ENCODE data around the gene PCDHA1. TPM values are rescaled to one million over a fixed set of nuclear protein-coding genes. Genes with fewer than 3 reads are reported as not detected.
A peak's percentile ranks its signal among the peaks of the same experiment; 100 is the strongest.

Gene PCDHA1
- total RNA-seq, 1 donor from 2014 or later: not detected

DNA sequence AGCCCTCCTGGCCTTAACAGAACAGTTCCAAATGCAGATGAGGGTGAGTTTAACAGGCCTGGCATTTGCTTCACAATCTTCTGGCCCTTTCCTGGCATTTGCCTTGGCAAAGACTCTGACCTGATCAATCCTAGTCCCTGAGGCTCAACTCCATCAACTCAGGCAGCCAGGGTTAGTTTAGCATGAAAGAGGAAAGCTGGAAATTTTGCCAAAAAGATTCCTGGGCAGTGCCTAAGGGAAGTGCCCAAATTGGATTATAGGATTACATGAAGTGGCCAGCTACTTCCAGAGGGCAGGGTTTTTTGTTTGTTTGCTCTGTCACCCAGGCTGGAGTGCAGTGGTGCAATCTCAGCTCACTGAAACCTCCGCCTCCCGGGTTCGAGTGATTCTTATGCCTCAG lies 217.1 kb downstream of the PCDHA1 start:
- H3K4me3 Mint-ChIP-seq: no peak overlapping the region
- H3K36me3 Mint-ChIP-seq (ENCODE audit: low read depth): no peaks in the 10 kb centered on the region
- no peaks in the 10 kb centered on the region for H3K9me3 Mint-ChIP-seq
- H3K27me3 Mint-ChIP-seq (ENCODE audit: insufficient read depth): peaks cover 11% of the 10 kb centered on the region
- no peaks in the 10 kb centered on the region for H3K4me1 Mint-ChIP-seq (ENCODE audit: low read depth)
- H3K27ac Mint-ChIP-seq: no peak overlapping the region
- intact Hi-C loops (cut with micrococcal nuclease): no loop called here
- no peak for DNase-seq (ENCODE audit: low spot score)

DNA sequence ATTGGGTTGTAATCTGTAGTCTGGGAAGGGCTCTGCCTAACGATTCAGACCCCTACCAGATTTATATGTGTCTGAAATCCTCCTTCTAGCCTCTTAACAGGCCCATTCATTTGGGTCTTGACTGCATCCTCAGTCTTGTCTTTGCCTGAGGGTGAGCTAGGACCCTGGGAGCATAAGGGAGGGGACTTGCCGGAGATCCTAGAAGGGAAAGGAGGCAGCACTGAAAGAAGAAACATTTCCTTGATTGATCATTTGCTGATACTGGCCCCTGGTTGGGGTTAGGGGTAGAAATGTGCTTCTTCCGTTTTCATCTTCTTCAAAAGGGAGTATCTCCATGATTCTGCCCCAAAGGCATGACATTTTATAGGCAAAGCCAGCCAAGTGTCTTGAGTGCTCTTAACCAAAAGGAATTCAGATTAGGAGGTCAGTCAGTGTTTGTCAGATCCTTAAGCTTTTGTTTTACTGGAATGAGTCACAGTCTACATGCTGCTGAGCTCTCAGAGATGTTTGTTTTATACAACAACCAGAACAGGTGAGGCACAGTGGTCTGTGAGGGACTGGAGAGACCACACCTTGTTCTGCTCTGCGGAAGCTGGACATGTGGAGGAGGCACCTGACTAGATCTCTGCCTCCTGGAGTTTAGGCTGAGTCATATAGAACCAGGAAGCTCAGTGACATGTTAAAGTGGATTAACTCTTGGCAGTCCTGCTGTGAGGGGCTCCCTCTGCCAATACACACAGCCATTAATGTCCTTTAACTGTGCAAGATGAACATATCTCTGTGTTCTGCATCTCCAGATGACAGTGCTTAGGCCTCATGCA lies 218.1 kb downstream of the PCDHA1 start:
- intact Hi-C loops (cut with micrococcal nuclease): no loop called here
- no peaks in the 10 kb centered on the region for H3K9me3 Mint-ChIP-seq
- no peak overlapping the region for H3K27ac Mint-ChIP-seq
- peaks cover 11% of the 10 kb centered on the region for H3K27me3 Mint-ChIP-seq (ENCODE audit: insufficient read depth)
- no peaks in the 10 kb centered on the region for H3K36me3 Mint-ChIP-seq (ENCODE audit: low read depth)
- no peak for DNase-seq (ENCODE audit: low spot score)
- H3K4me1 Mint-ChIP-seq (ENCODE audit: low read depth): no peaks in the 10 kb centered on the region
- H3K4me3 Mint-ChIP-seq: no peak overlapping the region

- Mint-ChIP-seq H3K36me3 (ENCODE audit: low read depth) (no peaks in the 10 kb centered on the region), H3K27me3 (ENCODE audit: insufficient read depth) (peaks cover 4% of the 10 kb centered on the region), H3K4me3 (no peak overlapping the region), H3K9me3 (no peaks in the 10 kb centered on the region), H3K27ac (no peak overlapping the region), H3K4me1 (ENCODE audit: low read depth) (no peaks in the 10 kb centered on the region)
- intact Hi-C loops (cut with micrococcal nuclease): no loop called here
- DNase-seq (ENCODE audit: low spot score): no peak
These were observed 221.9 kb downstream of the PCDHA1 start for GRCh38 chr5:141007791-141008190.

DNA sequence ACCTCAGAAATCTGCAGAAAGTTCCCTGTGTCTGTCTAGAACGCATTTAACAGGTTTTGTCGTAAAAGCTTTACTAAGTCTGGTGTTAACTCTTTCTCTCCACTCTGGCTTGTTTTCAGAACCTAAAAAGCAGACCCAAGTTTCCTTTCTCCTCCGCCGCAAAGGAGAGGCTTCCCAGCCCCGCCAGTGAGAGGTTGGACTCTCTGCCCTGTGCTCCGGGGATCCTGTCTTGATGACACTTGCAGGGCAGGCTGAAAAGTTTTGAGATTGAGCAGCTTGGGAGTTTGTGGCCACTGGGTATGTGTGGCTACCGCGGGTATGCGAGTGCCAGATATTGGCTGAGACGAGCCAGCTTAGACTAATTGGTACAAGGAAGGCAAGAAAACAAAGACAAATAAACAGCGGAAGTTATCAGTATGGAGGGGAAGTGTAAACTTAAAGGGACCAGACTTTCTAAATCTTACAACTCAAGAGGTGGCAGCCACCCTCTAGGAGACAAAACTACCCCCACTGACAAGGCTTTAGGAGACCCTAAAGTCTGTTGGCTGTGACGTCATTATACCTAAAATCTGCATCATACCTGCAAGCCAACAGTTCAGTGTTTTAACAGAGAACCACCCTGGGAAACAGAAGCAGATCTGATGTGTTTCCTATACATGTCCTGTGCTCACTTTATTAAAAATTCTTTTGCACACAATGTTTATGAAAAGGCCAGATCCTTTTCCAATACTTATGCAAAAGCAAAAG lies 224.3 kb downstream of the PCDHA1 start:
- no peaks in the 10 kb centered on the region for H3K4me1 Mint-ChIP-seq (ENCODE audit: low read depth)
- no peak overlapping the region for H3K27ac Mint-ChIP-seq
- no peaks in the 10 kb centered on the region for H3K9me3 Mint-ChIP-seq
- intact Hi-C loops (cut with micrococcal nuclease): no loop called here
- H3K4me3 Mint-ChIP-seq: no peak overlapping the region
- DNase-seq (ENCODE audit: low spot score): no peak
- peaks cover 4% of the 10 kb centered on the region for H3K27me3 Mint-ChIP-seq (ENCODE audit: insufficient read depth)
- H3K36me3 Mint-ChIP-seq (ENCODE audit: low read depth): no peaks in the 10 kb centered on the region

DNA sequence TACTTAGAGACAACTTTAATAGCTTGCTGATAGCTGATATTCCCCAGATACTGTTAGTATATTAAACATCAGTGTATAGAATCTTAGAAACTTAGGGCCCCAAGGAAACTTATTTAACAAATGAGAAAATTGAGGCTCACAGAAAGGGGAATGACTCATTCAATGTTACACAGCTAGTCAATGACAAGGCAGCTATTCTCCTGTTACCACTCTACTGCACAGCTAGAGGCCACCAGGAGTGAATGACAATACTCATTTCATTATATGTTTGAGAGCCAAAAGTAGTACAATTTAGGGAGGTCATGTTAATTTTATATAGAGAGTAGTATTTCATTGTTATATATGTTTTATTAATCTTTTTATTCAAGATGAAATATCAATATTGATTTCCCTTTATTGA lies 232.0 kb downstream of the PCDHA1 start:
- no peaks in the 10 kb centered on the region for H3K27me3 Mint-ChIP-seq (ENCODE audit: insufficient read depth)
- H3K36me3 Mint-ChIP-seq (ENCODE audit: low read depth): no peaks in the 10 kb centered on the region
- H3K27ac Mint-ChIP-seq: no peak overlapping the region
- H3K4me3 Mint-ChIP-seq: no peak overlapping the region
- H3K4me1 Mint-ChIP-seq (ENCODE audit: low read depth): no peaks in the 10 kb centered on the region
- intact Hi-C loops (cut with micrococcal nuclease): no loop called here
- no peak for DNase-seq (ENCODE audit: low spot score)
- H3K9me3 Mint-ChIP-seq: no peaks in the 10 kb centered on the region

DNA sequence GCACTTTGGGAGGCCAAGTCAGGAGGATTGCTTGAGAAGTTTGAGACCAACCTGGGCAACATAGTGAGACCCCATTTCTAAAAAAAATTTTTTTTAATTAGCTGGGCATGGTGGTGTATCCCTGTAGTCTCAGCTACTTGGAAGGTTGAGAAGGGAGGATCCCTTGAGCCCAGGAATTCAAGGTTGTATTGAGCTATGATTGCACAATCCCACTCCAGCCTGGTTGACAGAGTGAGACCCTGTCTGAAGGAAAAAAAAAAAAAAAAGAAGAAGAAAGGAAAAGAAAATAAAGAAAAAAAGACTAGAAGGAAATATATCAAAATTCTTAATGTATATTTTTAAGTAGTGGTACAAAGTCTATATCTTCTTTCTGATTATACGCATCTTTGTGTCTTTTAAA lies 236.4 kb downstream of the PCDHA1 start:
- no peak overlapping the region for H3K4me3 Mint-ChIP-seq
- no peak overlapping the region for H3K27ac Mint-ChIP-seq
- H3K36me3 Mint-ChIP-seq (ENCODE audit: low read depth): no peaks in the 10 kb centered on the region
- intact Hi-C loops (cut with micrococcal nuclease): no loop called here
- no peaks in the 10 kb centered on the region for H3K27me3 Mint-ChIP-seq (ENCODE audit: insufficient read depth)
- no peaks in the 10 kb centered on the region for H3K4me1 Mint-ChIP-seq (ENCODE audit: low read depth)
- no peak for DNase-seq (ENCODE audit: low spot score)
- H3K9me3 Mint-ChIP-seq: peaks cover 6% of the 10 kb centered on the region

DNA sequence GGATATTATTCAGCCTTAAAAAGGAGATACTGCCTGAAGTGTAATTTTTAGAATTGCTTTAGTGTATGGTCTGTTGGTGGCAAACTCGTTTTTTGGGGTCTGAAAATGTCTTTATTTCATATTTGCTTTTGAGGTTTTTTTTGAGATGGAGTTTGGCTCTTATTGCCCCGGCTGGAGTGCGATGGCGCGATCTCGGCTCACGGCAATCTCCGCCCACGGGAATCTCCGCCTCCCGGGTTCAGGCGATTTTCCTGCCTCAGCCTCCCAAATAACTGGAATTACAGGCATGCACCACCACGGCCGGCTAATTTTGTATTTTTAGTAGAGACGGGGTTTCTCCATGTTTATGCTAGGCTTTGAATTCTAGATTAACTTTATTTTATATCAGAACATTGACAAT lies 245.1 kb downstream of the PCDHA1 start:
- Mint-ChIP-seq H3K27ac (no peak overlapping the region), H3K9me3 (peaks cover 3% of the 10 kb centered on the region), H3K36me3 (ENCODE audit: low read depth) (no peaks in the 10 kb centered on the region), H3K27me3 (ENCODE audit: insufficient read depth) (no peaks in the 10 kb centered on the region), H3K4me3 (no peak overlapping the region), H3K4me1 (ENCODE audit: low read depth) (no peaks in the 10 kb centered on the region)
- DNase-seq (ENCODE audit: low spot score): no peak
- intact Hi-C loops (cut with micrococcal nuclease): no loop called here

DNA sequence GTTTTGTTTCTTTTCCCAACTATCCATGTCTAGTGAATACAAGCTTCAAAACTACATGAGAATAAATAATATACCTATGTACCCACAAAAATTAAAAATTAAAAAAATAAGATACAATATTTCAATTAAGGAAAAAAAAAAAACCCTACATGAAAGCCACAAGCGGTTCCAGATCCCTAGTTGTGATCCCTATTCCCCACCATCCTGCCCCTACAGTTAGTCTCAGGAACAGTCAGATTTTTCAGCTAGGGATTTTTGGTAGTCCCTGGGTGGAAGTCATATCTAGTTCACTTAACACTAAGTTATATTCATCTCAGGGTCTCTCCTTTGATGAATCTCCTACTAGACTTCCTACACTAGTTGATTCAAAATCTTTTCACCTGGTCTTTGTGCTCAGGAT lies 246.7 kb downstream of the PCDHA1 start:
- Mint-ChIP-seq H3K27me3 (ENCODE audit: insufficient read depth) (no peaks in the 10 kb centered on the region), H3K4me3 (no peak overlapping the region), H3K36me3 (ENCODE audit: low read depth) (no peaks in the 10 kb centered on the region), H3K27ac (no peak overlapping the region), H3K9me3 (peaks cover 3% of the 10 kb centered on the region), H3K4me1 (ENCODE audit: low read depth) (no peaks in the 10 kb centered on the region)
- intact Hi-C loops (cut with micrococcal nuclease): no loop called here
- no peak for DNase-seq (ENCODE audit: low spot score)

DNA sequence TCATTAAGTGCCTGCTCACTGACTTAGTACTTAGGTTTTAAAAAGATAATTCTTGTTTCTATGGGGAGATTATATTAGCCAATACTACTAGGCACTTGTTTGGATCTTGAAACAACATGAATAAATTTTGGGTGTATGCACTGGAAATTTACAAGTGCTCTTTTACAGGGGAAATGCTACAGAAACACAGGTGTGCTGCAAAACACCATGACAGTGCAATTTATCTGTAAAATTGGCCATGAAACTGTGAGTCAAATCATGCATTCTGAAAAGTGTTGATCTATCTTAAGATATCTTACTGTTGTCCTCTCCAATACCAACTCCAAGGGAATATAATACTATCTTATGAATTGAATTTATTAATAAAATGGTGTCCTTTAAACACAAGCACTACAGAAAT lies 253.1 kb downstream of the PCDHA1 start:
- Mint-ChIP-seq H3K4me1 (ENCODE audit: low read depth) (no peaks in the 10 kb centered on the region), H3K4me3 (no peak overlapping the region), H3K27ac (no peak overlapping the region), H3K36me3 (ENCODE audit: low read depth) (no peaks in the 10 kb centered on the region), H3K27me3 (ENCODE audit: insufficient read depth) (no peaks in the 10 kb centered on the region), H3K9me3 (peaks cover 3% of the 10 kb centered on the region)
- DNase-seq (ENCODE audit: low spot score): no peak
- intact Hi-C loops (cut with micrococcal nuclease): no loop called here

DNA sequence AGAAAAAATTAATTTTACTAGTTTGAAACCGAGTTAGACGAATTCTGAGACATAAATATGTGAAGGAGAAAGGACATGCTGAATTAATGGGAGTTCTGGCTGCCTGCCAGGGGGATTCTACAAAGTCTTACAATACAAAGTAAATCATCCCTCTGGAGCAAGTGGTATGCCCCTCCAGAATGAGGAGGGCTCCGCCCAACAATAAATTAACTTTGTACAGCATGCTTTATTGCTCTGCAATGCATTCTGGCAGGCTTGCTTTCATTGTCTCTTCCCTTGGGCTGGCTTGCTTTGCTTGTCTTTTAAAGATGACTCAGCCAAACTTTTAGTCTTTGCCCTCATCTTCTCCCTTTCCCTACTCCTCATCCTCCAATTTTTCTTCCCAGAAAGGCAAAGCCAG lies 253.6 kb downstream of the PCDHA1 start:
- Mint-ChIP-seq H3K27me3 (ENCODE audit: insufficient read depth) (no peaks in the 10 kb centered on the region), H3K36me3 (ENCODE audit: low read depth) (no peaks in the 10 kb centered on the region), H3K27ac (no peak overlapping the region), H3K9me3 (peaks cover 3% of the 10 kb centered on the region), H3K4me1 (ENCODE audit: low read depth) (no peaks in the 10 kb centered on the region), H3K4me3 (no peak overlapping the region)
- intact Hi-C loops (cut with micrococcal nuclease): no loop called here
- DNase-seq (ENCODE audit: low spot score): no peak

GRCh38 chr5:141040093-141040770 lies 254.3 kb downstream of the PCDHA1 start:
- intact Hi-C loops (cut with micrococcal nuclease): no loop called here
- H3K4me3 Mint-ChIP-seq: no peak overlapping the region
- DNase-seq (ENCODE audit: low spot score): no peak
- H3K9me3 Mint-ChIP-seq: no peaks in the 10 kb centered on the region
- H3K36me3 Mint-ChIP-seq (ENCODE audit: low read depth): no peaks in the 10 kb centered on the region
- H3K4me1 Mint-ChIP-seq (ENCODE audit: low read depth): no peaks in the 10 kb centered on the region
- no peak overlapping the region for H3K27ac Mint-ChIP-seq
- H3K27me3 Mint-ChIP-seq (ENCODE audit: insufficient read depth): no peaks in the 10 kb centered on the region

GRCh38 chr5:141040771-141041426 lies 255.0 kb downstream of the PCDHA1 start:
- Mint-ChIP-seq H3K4me3 (no peak overlapping the region), H3K27me3 (ENCODE audit: insufficient read depth) (no peaks in the 10 kb centered on the region), H3K4me1 (ENCODE audit: low read depth) (no peaks in the 10 kb centered on the region), H3K27ac (no peak overlapping the region), H3K9me3 (no peaks in the 10 kb centered on the region), H3K36me3 (ENCODE audit: low read depth) (no peaks in the 10 kb centered on the region)
- peak; percentile 42 for DNase-seq (ENCODE audit: low spot score)
- intact Hi-C loops (cut with micrococcal nuclease): no loop called here

DNA sequence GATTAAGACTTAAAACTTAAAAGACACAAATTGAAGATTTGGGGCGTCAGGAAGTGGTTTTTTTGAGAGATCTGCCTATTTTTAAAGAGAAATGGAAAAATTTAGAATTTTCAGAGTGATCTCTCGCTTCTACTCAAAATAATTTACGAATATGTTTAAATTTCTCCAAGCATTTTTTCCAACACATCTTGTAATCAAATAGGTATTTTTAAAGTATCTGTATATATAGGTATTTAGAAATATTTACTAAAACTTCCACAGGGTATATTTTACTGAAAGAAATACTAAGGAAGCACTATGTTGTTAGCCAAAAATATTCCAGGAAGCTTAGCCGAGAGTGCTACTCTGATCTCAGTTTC lies 255.5 kb downstream of the PCDHA1 start:
- intact Hi-C loops (cut with micrococcal nuclease): no loop called here
- Mint-ChIP-seq H3K4me1 (ENCODE audit: low read depth) (no peaks in the 10 kb centered on the region), H3K36me3 (ENCODE audit: low read depth) (no peaks in the 10 kb centered on the region), H3K4me3 (no peak overlapping the region), H3K27ac (no peak overlapping the region), H3K27me3 (ENCODE audit: insufficient read depth) (no peaks in the 10 kb centered on the region), H3K9me3 (no peaks in the 10 kb centered on the region)
- no peak for DNase-seq (ENCODE audit: low spot score)
